Body of pancreas (tissue), 4 donors: ENCODE data around the gene ENPP6.

Experiments used
- CTCF ChIP-seq, 7 experiments: fragments of 450-650 bp in 4 of 7; fragments of 200-600 bp in 3 of 7; sonication (generic) in 3 of 7; IDR thresholded peaks; one replicate each; pipeline ENCODE4 v1.5.1; 2016 to 2019; ENCODE audit warnings: antibody characterized with exemption in 7 of 7
- POLR2A ChIP-seq, 3 donors: fragments of 450-650 bp; IDR thresholded peaks; one replicate each; pipeline ENCODE4 v1.6.1; 2016; ENCODE audit warnings: antibody characterized with exemption in 3 of 3, mild to moderate bottlenecking in 2 of 3

GRCh38 chr4:184094532-184095159, 123.0 kb downstream of the ENPP6 start:
- TF ChIP-seq CTCF (IDR thresholded peaks at IDR 0.05) (no peak), POLR2A (IDR thresholded peaks at IDR 0.05) (no peak)
